C4-2B (cell line): ENCODE data around the gene ELMO1.

Experiments used
- ZFX ChIP-seq: fragments of 450-650 bp; IDR thresholded peaks from 2 replicates; pipeline ENCODE4 v1.6.1; 2017
- TF ChIP-seq, protein P1 (sequence below): fragments of 450-650 bp; conservative IDR thresholded peaks from 2 replicates; pipeline ENCODE4 v1.5.1; 2017; ENCODE audit warnings: mild to moderate bottlenecking

- TF ChIP-seq, protein P1, sequence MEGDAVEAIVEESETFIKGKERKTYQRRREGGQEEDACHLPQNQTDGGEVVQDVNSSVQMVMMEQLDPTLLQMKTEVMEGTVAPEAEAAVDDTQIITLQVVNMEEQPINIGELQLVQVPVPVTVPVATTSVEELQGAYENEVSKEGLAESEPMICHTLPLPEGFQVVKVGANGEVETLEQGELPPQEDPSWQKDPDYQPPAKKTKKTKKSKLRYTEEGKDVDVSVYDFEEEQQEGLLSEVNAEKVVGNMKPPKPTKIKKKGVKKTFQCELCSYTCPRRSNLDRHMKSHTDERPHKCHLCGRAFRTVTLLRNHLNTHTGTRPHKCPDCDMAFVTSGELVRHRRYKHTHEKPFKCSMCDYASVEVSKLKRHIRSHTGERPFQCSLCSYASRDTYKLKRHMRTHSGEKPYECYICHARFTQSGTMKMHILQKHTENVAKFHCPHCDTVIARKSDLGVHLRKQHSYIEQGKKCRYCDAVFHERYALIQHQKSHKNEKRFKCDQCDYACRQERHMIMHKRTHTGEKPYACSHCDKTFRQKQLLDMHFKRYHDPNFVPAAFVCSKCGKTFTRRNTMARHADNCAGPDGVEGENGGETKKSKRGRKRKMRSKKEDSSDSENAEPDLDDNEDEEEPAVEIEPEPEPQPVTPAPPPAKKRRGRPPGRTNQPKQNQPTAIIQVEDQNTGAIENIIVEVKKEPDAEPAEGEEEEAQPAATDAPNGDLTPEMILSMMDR: no peak
- TF ChIP-seq ZFX: no peak
These were observed 117.9 kb downstream of the ELMO1 start for GRCh38 chr7:37330775-37331174.
